GM18517 (cell line): Measurements from ENCODE around the gene CCR6.
"Not testable (repeated sequence)": the region's sequence is repeated elsewhere in the genome, so short reads cannot be mapped to it uniquely, and the experiment has no call there.

Experiments used
- ATAC-seq: cut with Tn5 transposase; IDR thresholded peaks from one replicate; pipeline ENCODE4 v1.9.1; 2021; ENCODE audit warnings: mild to moderate bottlenecking, moderate library complexity; ENCODE audit not compliant: unreplicated experiment

CCR6 gene

GRCh38 chr6:167122827-167123657 lies at the start of gene CCR6:
CCR6 (plus strand) TSS chr6:167123096; CDS start chr6:167136135, 13,039 bp downstream.
- peak; percentile 19 for ATAC-seq

DNA sequence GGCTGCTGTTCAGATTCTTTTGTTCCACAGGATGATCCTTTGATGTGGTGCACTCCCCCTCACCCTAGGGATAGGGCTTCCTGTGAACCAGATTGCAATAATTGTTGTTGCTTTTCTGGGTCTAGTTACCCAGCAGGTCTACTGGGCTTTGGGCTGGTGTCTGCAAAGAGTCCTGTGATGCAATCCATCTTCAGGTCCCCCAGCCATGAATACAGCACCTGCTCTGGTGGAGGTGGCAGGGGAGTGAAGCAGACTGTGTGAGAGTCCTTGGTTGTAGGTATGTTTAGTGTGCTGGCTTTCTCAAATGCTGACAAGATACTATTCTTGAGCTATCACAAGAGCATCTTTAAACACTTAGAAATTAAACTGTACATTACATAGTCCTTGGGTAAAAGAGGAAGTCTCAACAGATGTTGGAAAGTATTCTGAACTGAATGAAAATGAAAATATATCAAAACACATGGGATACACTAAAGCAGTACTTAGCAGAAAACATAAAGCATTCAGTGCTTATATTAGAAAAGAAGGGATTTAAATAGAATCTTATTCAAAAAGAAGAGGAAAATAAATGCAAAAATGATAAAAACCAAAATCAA lies 49.1 kb upstream of the CCR6 start:
- no peak for ATAC-seq

DNA sequence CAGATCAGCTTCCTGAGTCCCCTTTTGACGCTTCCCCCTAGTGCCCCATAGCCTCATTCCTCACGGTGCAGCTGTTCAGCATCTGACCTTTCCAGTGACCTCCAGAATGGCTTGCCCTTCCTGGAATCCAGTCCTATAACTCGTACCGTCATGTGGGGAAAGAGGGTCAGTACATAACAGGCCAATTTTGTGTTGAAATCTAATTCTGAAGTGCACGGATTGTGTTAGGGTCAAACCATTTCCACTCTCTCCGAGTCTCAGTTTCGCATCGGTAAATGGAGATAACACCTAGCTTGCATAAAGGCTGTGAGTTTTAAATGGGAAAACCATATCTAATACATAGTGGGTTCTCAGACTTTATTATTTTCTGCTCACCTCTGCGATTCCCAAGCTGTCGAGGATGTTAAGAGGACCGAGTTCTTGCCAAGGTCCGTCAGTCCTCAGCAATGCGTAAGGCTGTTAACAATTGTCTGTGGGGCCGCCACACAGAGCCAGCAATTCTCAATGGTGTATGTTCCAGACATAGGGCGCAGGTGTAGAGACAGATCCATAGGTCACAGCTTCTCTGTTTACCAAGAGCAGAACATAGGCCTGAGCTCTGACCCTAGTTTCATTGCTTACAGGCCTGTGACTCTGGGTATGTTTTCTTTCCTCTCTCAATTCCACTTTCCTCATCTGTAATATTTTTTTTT lies 45.5 kb upstream of the CCR6 start:
- ATAC-seq = no peak

- ATAC-seq = no peak
Observed at GRCh38 chr6:167078745-167079144, 44.2 kb upstream of the CCR6 start.

DNA sequence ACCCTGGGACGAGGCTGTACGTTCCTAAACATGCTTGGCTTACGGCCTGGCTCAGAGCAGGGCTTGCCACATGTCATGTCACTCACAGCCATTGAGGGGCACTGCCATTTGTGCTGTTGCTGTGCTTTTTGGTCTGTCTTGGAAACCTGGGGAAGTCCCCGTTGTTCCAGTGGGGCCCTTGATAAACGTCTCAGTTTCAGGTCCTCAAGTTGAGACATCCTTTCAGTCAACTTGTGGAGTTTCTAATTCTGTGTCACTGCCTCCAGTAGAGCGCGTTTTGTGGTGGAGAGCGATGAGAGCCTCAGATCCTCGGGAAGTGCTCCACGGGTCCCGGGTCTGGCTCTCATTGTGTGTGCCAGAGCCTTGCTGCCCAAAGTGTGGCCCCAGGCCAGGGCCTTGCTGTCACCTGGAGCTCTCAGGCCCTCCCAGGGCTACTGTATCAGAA lies 43.0 kb upstream of the CCR6 start:
- peak; percentile 99 for ATAC-seq

- no peak for ATAC-seq
Observed at GRCh38 chr6:167087857-167088354, 35.0 kb upstream of the CCR6 start.

- ATAC-seq = not testable (repeated sequence)
Observed at GRCh38 chr6:167088741-167089140, 34.2 kb upstream of the CCR6 start.

GRCh38 chr6:167089243-167090142 lies 33.4 kb upstream of the CCR6 start:
- ATAC-seq = no peak

GRCh38 chr6:167090171-167090570 lies 32.7 kb upstream of the CCR6 start:
- no peak for ATAC-seq

- ATAC-seq = no peak
Observed at GRCh38 chr6:167091026-167091804, 31.7 kb upstream of the CCR6 start.

DNA sequence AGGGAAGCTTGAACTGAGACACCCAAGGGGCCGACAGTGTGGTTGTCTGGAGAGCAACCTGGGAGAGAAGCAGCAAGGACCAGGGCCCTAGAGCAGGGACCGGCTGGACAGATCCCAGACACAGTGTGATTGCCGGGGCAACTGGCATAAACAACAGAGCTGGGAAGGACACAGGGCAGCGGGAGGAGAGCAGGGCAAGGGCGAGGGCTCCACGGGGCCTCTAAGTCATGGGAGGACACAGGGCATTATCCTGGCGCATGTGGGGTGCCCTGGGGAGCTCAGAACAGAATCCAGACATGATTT lies 31.1 kb upstream of the CCR6 start:
- ATAC-seq = no peak

DNA sequence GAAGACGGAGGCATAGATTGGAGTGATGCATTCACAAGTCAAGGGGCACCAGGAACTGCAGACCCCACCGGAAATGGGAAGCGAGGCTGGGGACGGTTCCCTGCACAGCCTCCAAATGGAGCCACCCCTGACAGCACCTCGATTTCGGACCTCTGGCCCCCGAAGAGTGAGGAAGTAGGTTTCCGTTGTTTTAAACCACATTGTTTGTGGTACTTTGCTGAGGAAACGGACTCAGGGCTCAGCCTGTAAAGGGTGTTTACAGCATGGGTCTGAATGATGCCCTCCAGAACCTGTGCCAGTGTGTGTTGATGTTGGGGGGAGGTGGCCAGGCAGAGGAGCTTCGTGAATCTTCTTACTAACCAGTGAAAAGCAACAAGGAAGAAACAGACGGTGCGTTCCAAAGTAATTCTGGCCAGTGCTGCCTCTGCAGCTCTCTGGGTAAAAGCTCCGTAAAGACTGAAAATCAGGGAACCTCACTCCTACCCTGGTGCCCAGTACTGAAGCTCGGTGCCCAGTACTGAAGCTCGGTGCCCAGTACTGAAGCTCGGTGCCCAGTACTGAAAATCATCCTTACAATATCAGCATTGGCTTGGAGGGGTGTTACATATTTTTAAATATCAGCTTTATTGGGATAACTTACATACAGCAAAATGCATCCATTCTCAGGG lies 30.1 kb upstream of the CCR6 start:
- no peak for ATAC-seq

DNA sequence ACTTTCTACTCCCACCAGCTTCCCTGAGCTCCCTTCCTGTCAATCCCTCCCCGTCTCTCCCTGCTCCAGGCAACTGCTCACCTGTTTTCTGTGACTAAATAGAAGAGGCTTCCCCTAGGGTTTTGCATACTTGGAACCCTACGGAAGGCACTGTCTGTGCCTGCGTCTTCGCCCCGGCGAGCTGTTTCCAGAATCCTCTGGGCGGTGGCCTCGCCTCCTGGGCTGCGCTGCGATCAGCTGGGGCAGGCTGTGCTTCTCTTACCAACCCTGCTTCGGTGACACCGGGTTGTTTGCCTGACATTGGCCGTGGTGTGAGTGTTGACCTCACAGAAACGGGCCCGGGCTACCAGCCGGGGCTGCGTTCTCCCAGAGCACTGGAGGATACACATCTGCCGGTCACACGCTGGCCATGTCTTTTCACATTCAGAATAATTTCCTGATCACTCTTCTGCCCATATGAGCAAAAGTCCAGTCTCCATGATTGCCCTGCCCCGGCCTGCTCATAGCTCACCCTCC lies 29.4 kb upstream of the CCR6 start:
- ATAC-seq = no peak

GRCh38 chr6:167093922-167094432 lies 28.9 kb upstream of the CCR6 start:
- peak; percentile 34 for ATAC-seq

- peak; percentile 18 for ATAC-seq
Observed at GRCh38 chr6:167094436-167094819, 28.5 kb upstream of the CCR6 start.

DNA sequence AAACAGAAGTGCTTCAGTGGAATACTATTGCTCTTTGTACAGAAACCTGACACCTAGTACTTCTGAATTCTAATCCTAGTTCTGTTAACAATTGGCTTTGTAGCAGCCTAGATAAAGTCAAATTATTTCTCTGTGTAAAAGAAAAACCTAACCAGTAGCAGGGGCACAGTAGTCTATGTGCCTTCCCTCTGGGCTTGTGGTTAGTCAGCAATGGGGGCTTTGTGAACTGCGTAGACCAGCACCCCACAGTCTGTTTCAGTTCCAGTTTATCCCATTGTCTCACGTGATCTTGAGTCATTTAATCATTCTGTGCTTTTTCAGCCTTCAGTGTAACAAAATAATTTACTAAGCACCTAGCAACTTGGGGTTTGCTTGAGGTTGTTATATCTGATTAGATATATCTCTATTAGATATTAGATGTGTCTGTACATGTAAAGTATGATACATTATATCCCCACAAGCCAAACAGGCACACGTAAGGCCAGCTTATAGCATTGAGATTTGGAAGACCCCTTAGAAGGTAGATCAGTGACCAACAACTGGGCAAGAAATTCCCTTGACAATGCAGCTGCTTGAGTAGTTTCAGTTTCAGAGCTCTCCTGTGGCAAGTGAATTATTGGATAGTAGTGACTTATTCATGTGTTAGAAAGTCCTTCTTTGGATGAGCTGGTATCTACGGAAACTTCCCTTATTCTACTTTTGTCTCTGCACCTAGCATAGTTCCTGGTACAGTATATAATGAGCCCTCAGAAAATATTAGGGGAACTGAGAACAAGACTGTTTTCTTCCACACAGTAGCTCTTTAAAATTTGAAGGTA lies 27.9 kb upstream of the CCR6 start:
- peak; percentile 48 for ATAC-seq

- no peak for ATAC-seq
Observed at GRCh38 chr6:167095888-167096287, 27.0 kb upstream of the CCR6 start.

GRCh38 chr6:167096991-167097390 lies 25.9 kb upstream of the CCR6 start:
- no peak for ATAC-seq
